Endodermal cell (in vitro differentiated cells): ENCODE measurements around the gene HSPBP1. TPM values are rescaled to one million over a fixed set of nuclear protein-coding genes. Genes with fewer than 3 reads are reported as not detected.
A peak's percentile ranks its signal among the peaks of the same experiment; 100 is the strongest.

Source experiments
- DNase-seq: peaks from one replicate; pipeline ENCODE4 v3.0.0-alpha.2; 2017
- H3K27ac ChIP-seq: 2 replicates; pipeline ENCODE4 v1.5.1; 2013; ENCODE audit warnings: mild to moderate bottlenecking, low read depth, low read length, moderate library complexity
- H3K27me3 ChIP-seq: 2 replicates; pipeline ENCODE4 v1.6.1; 2013; ENCODE audit warnings: mild to moderate bottlenecking, low read length, moderate library complexity; ENCODE audit not compliant: insufficient read depth, control insufficient read depth, poor library complexity, severe bottlenecking
- H3K36me3 ChIP-seq: 2 replicates; pipeline ENCODE4 v1.7.0; 2013; ENCODE audit warnings: mild to moderate bottlenecking, low read length, moderate library complexity; ENCODE audit not compliant: control insufficient read depth, insufficient read depth
- H3K4me1 ChIP-seq: one replicate; pipeline ENCODE4 v1.7.0; 2013; ENCODE audit warnings: low read length; ENCODE audit not compliant: control insufficient read depth, insufficient read depth
- H3K4me3 ChIP-seq: 2 replicates; pipeline ENCODE4 v1.5.1; 2013; ENCODE audit warnings: mild to moderate bottlenecking, low read length, moderate library complexity
- H3K9ac ChIP-seq: 2 replicates; pipeline ENCODE4 v1.6.1; 2013; ENCODE audit warnings: mild to moderate bottlenecking, low read length, moderate library complexity; ENCODE audit not compliant: poor library complexity, severe bottlenecking; ENCODE audit errors: extremely low read depth
- H3K9me3 ChIP-seq: 2 replicates; pipeline ENCODE4 v1.6.1; 2013; ENCODE audit warnings: mild to moderate bottlenecking, low read length, moderate library complexity; ENCODE audit not compliant: control insufficient read depth
- H3K27ac Mint-ChIP-seq: 2 replicates; pipeline ENCODE4 v1.8.0; 2020; ENCODE audit warnings: mixed read lengths
- H3K27me3 Mint-ChIP-seq: 2 replicates; pipeline ENCODE4 v1.8.0; 2021; ENCODE audit warnings: mild to moderate bottlenecking, mixed read lengths; ENCODE audit not compliant: insufficient read depth
- H3K36me3 Mint-ChIP-seq: 2 replicates; pipeline ENCODE4 v1.8.0; 2020; ENCODE audit warnings: low read depth, mixed read lengths
- H3K4me1 Mint-ChIP-seq: 2 replicates; pipeline ENCODE4 v1.8.0; 2020; ENCODE audit warnings: mixed read lengths
- H3K4me3 Mint-ChIP-seq: 2 replicates; pipeline ENCODE4 v1.8.0; 2020; ENCODE audit warnings: mild to moderate bottlenecking, moderate library complexity, mixed read lengths
- H3K9me3 Mint-ChIP-seq: 2 replicates; pipeline ENCODE4 v1.8.0; 2020; ENCODE audit warnings: mild to moderate bottlenecking, mixed read lengths
- CTCF ChIP-seq: fragments of 200-600 bp; sonication (generic); conservative IDR thresholded peaks from 2 replicates; pipeline ENCODE4 v1.5.0; 2021; ENCODE audit warnings: antibody characterized with exemption, mild to moderate bottlenecking
- WGBS, 2 experiments: methylation state at CpG; one replicate each; pipeline versions ENCODE4 v1.1.5 to v1.1.7; 2013; ENCODE audit warnings: missing lambda C conversion rate in 2 of 2, mixed read lengths in 1 of 2; ENCODE audit not compliant: insufficient coverage in 1 of 2, insufficient read length in 1 of 2; 5-methylcytosine and 5-hydroxymethylcytosine counted together
- total RNA-seq, 2 donors: library from RNA; stranded (reverse); fragmentation: NEBNext Ultra II Directional in 1 of 2; extraction: Animal tissue kit (Norgen Biotek cat#: 25700) in 1 of 2; gene quantifications; 2 replicates in 1 of 2; 3 replicates in 1 of 2; pipeline ENCODE4 v1.2.1, GENCODE V29; 2021

Gene HSPBP1
- total RNA-seq, 2 donors from 2014 or later: 43.7 to 48.5 TPM

GRCh38 chr19:55241143-55241934, 38.6 kb downstream of the HSPBP1 start:
- Mint-ChIP-seq H3K36me3 (peaks cover 60% of the 10 kb centered on the region), H3K4me1 (no peaks in the 10 kb centered on the region), H3K9me3 (no peaks in the 10 kb centered on the region), H3K27ac (no peak overlapping the region), H3K27me3 (no peaks in the 10 kb centered on the region), H3K4me3 (no peak overlapping the region)
- TF ChIP-seq CTCF: no peak
- no peak overlapping the region for H3K27ac ChIP-seq
- H3K27me3 ChIP-seq: no peaks in the 10 kb centered on the region
- no peaks in the 10 kb centered on the region for H3K9me3 ChIP-seq
- H3K36me3 ChIP-seq: peaks cover 55% of the 10 kb centered on the region
- 95 to 99% methylated on average over 25 to 37 of the region's 37 CpGs for WGBS, 2 experiments
- H3K4me3 ChIP-seq: no peak overlapping the region
- DNase-seq: peak; percentile 35
- H3K9ac ChIP-seq: no peak overlapping the region
- H3K4me1 ChIP-seq: no peaks in the 10 kb centered on the region

GRCh38 chr19:55240713-55241020, 39.2 kb downstream of the HSPBP1 start:
- Histone ChIP-seq H3K9me3 (no peaks in the 10 kb centered on the region), H3K27me3 (no peaks in the 10 kb centered on the region), H3K9ac (no peak overlapping the region), H3K4me3 (no peak overlapping the region), H3K27ac (no peak overlapping the region), H3K36me3 (peaks cover 62% of the 10 kb centered on the region), H3K4me1 (no peaks in the 10 kb centered on the region)
- peaks cover 62% of the 10 kb centered on the region for H3K36me3 Mint-ChIP-seq
- H3K27ac Mint-ChIP-seq: no peak overlapping the region
- H3K27me3 Mint-ChIP-seq: no peaks in the 10 kb centered on the region
- H3K4me1 Mint-ChIP-seq: no peaks in the 10 kb centered on the region
- H3K4me3 Mint-ChIP-seq: no peak overlapping the region
- 99 to 100% methylated on average over 1 to 5 of the region's 6 CpGs for WGBS, 2 experiments
- TF ChIP-seq CTCF: no peak
- H3K9me3 Mint-ChIP-seq: no peaks in the 10 kb centered on the region
- no peak for DNase-seq

- H3K9me3 ChIP-seq: no peaks in the 10 kb centered on the region
- H3K27me3 Mint-ChIP-seq: no peaks in the 10 kb centered on the region
- no peaks in the 10 kb centered on the region for H3K9me3 Mint-ChIP-seq
- H3K27ac Mint-ChIP-seq: no peak overlapping the region
- no peak for TF ChIP-seq CTCF
- H3K9ac ChIP-seq: no peak overlapping the region
- H3K36me3 Mint-ChIP-seq: peaks cover 68% of the 10 kb centered on the region
- H3K36me3 ChIP-seq: peaks cover 60% of the 10 kb centered on the region
- no peaks in the 10 kb centered on the region for H3K4me1 Mint-ChIP-seq
- H3K27me3 ChIP-seq: no peaks in the 10 kb centered on the region
- no peak overlapping the region for H3K27ac ChIP-seq
- H3K4me3 Mint-ChIP-seq: no peak overlapping the region
- H3K4me1 ChIP-seq: no peaks in the 10 kb centered on the region
- DNase-seq: no peak
- no peak overlapping the region for H3K4me3 ChIP-seq
- 97 to 98% methylated on average over 7 to 12 of the region's 12 CpGs for WGBS, 2 experiments
These were observed 40.9 kb downstream of the HSPBP1 start for GRCh38 chr19:55239004-55239403.
